ENCODE measurements around the gene TMEM209.
"Not testable (repeated sequence)": the region's sequence is repeated elsewhere in the genome, so short reads cannot be mapped to it uniquely, and the experiment has no call there.

Gene TMEM209

GRCh38 chr7:130218806-130219620, 13.8 kb upstream of the TMEM209 start:
- DNase-seq (ENCODE audit: low read depth): no peak

DNA sequence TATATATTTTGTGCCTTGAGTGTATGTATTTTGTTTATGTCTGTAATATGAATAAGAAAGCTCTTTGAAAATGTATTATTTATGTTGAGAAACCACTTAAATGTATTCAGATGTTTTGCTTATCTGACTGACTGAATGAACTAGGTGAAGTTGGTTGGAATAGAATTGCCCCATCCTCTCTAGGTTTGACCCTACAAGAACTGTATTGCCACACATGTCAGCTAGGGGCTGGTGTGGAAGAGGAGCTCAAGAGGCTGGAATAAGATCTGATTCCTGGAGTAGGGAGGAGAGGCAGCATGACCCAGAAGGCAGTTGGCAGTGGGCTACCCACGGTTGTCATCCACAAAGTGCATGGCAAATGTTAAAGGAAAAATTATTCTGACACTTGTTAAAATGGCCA, 11.5 kb upstream of the TMEM209 start:
- no peak for DNase-seq (ENCODE audit: low read depth)

DNA sequence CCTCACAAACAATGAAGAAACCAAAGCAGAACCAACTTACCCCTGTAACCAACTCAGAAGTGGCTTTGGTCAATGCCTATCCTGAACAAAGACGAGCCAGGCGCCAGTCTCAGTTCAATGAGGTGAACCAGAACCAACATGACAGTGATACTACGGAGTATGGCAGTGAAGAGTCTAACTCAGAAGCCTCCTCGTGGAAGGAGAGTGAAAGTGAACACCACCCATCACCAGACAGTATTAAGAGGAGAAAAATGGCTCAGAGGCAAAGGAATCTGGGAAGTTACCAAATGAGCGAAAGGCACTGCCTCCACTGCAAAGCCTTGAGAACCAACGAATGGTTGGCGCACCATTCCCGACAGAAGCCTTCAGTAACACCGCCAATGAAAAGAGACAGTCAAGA, 10.8 kb upstream of the TMEM209 start:
- DNase-seq (ENCODE audit: low read depth): no peak

- DNase-seq (ENCODE audit: low read depth): no peak
Observed at GRCh38 chr7:130213828-130214227, 8.6 kb upstream of the TMEM209 start.

DNA sequence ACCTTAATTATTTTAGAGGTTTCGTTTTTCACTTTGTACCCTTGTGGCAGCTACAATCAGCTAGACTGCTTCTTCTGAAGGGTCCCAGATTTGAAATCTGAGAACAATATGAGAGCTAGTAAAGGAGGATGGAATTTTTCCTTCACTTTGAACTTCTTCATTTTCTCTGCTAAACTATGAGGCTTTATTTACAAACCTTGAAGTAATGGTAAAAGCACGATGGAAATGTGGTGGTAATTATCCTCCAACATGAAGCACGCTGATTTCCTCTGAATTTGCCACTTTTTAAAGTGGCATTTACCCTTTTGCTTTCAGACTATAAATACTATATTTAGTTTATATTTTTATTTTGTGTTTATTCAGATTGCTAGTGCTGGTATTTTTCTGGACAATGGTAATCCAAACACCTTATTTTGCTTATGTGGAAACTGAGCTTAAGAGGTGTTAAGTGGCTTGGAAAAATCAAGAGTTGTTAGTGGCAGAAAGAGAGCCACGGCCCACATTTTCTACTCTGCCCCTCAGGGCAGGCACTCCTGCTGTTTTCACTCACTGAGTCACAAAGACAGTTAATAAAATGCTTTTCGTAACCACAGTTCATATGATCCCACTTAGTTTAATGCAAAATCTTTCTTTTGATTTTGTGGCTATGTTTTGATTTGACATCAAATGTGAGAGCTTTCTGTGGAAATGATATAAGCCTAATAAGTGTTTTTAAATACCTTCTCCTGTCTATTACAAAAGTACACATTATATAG, 5.2 kb upstream of the TMEM209 start:
- DNase-seq (ENCODE audit: low read depth): no peak

- no peak for DNase-seq (ENCODE audit: low read depth)
Observed at GRCh38 chr7:130208516-130208915, 3.3 kb upstream of the TMEM209 start.

DNA sequence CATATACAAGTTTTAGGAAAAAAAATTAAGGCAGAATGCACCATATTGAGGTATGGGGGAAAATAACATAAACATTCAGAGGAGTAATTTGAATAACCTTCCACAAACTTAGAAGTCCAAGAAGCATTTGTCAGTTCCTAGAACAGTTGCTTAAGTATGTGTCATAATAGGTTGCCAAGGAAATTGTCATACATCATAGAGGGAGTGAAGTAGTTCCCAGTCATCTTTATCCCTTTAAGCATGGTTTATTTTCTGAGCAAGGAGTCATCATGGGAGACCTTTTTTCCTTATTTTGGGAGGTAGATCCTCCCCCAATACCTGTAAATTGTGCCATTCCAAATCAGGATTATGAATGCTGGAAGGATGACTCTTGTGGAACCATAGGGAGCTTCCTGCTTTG, 2.4 kb upstream of the TMEM209 start, which contains the start of gene SSMEM1:
TSS of gene SSMEM1 (plus strand) at position 219 of the 400 bp plus-strand sequence. CDS start at position 270, 51 bp downstream.
- no peak for DNase-seq (ENCODE audit: low read depth)

- no peak for DNase-seq (ENCODE audit: low read depth)
Observed at GRCh38 chr7:130207033-130207432, 1.8 kb upstream of the TMEM209 start.

- DNase-seq (ENCODE audit: low read depth): no peak
Observed at GRCh38 chr7:130201796-130202195, 3.4 kb downstream of the TMEM209 start.

- no peak for DNase-seq (ENCODE audit: low read depth)
Observed at GRCh38 chr7:130197094-130197493, 8.1 kb downstream of the TMEM209 start.

GRCh38 chr7:130196476-130196875, 8.7 kb downstream of the TMEM209 start:
- DNase-seq (ENCODE audit: low read depth): no peak

- no peak for DNase-seq (ENCODE audit: low read depth)
Observed at GRCh38 chr7:130195396-130195795, 9.8 kb downstream of the TMEM209 start.

GRCh38 chr7:130191791-130192190, 13.4 kb downstream of the TMEM209 start:
- DNase-seq (ENCODE audit: low read depth): no peak

- DNase-seq (ENCODE audit: low read depth): no peak
Observed at GRCh38 chr7:130189343-130189742, 15.9 kb downstream of the TMEM209 start.

GRCh38 chr7:130187360-130187759, 17.8 kb downstream of the TMEM209 start:
- DNase-seq (ENCODE audit: low read depth): no peak

DNA sequence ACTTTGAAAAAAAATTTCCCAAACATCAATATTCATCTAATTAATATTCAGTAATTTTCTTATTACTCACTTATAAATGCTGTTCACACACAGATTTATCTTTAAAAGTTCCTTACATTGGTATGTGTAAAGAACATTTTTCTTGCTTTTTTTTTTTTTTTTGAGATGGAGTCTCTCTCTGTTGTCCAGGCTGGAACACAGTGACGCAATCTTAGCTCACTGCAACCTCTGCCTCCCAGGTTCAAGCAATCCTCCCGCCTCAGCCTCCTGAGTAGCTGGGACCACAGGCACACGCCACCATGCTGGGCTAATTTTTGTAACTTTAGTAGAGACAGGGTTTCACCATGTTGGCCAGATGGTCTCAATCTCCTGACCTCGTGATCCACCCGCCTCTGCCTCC, 20.9 kb downstream of the TMEM209 start:
- DNase-seq (ENCODE audit: low read depth): not testable (repeated sequence)

GRCh38 chr7:130182990-130183389, 22.2 kb downstream of the TMEM209 start:
- DNase-seq (ENCODE audit: low read depth): no peak

DNA sequence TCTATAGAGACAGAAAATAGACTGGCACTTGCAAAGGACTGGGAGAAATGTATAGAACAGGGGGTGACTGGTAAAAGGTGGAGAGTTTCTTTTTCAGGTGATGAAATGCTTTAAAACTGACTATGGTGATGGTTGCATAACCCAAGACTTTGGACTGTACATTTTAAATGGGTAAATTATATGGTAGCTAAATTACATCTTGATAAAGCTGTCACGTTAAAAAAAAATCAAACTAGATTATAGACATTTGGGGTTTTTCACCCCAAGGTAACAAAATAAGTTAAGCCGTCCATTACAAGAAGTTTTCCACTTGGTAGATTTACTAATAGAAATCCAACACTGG, 24.0 kb downstream of the TMEM209 start:
- DNase-seq (ENCODE audit: low read depth): no peak

- no peak for DNase-seq (ENCODE audit: low read depth)
Observed at GRCh38 chr7:130180571-130181262, 24.5 kb downstream of the TMEM209 start.

DNA sequence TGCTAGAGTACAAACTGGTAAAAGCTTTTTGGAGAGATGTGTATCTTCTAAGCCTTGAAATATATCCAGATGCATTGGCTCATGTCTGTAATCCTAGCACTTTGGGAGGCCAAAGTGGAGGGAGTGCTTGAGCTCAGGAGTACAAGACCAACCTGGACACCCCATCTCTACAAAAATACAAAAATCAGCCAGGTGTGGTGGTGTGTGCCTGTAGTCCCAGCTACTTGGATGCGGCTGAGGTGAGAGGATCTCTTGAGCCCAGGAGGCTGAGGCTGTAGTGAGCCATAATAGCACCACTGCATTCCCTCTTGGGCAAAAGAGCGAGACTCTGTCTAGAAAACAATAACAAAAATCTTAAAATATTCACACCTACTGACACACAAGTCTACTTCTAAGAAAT, 25.6 kb downstream of the TMEM209 start:
- DNase-seq (ENCODE audit: low read depth): no peak

DNA sequence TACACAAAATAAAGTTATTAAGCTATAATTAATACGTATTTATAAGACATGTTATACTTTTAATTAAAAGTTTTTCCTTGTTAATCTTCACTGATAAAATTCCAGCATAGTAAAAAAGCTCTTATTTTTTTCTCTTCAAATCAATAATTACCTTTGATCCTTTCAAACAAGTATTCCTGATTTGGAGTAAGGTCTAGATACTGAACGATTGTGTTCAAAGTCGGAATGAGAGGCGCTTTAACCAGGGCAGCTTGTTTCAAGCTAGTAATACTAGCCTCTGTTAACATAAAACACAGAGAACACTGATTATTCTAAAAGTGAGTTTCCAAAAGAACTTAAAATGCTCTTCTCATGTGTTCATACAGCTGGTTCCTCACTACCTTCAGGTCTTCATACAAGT, 27.0 kb downstream of the TMEM209 start:
- no peak for DNase-seq (ENCODE audit: low read depth)

DNA sequence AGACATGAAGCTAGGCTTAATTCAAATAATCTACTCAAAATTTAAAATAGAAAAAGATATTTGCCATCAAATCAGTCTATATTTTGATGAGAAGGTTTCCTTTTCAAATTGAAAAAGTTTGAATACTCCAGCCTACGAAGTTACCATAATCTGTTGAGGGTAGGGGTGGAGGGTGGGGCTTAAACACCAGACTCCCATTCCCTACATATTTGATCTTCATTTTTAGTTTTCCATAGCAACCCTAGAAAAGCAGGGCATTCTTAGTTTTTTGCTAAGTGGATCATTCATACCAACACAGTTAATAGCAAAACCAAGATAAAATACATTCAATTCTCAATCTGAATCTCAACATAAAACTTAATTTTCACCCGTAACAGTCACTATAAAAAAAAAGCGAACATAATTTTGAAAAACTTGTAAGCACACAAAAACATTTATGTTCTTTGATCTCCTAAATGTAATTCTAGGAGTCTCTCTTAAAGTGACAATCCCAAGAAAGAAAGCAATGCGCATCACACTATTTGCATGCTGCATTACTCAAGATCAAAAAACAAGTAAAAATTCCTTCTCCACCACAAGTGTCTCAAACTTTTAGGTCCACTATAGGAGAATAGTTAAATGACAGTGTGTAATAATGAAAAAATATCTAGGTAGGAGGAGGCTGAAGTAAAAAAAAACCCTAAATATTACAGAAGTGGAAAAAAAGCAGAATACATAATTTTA, 30.8 kb downstream of the TMEM209 start:
- no peak for DNase-seq (ENCODE audit: low read depth)
